ENCODE data around the gene BZW1. TPM values are rescaled to one million over a fixed set of nuclear protein-coding genes. Genes with fewer than 3 reads are reported as not detected.

BZW1 gene
- total RNA-seq, result 100 to 1,000 TPM; 244 to 395 TPM

GRCh38 chr2:200811333-200812121 is at the start of gene BZW1:
Gene BZW1, plus strand, starts transcription at chr2:200811910. Its CDS starts 1,308 bp downstream, at chr2:200813218.

GRCh38 chr2:200864176-200865034 is 52.7 kb downstream of the BZW1 start, which contains the start of gene CLK1:
Gene CLK1, minus strand, starts transcription at chr2:200864658. Its CDS starts 2,796 bp downstream, at chr2:200861862.

Small RNAs within 50 kb of the gene (small RNA-seq; reads per million reads assigned to genes)
- gene RF00019, result 0 reads per million in 2 donors
- gene RNA5SP115, result 0 reads per million in 2 donors
- gene RNU1-133P, result 0.12 to 3.0 reads per million in 2 donors
- 0 reads per million in 2 donors for gene RNU6-31P

Other genes with a start within 250 kb of the BZW1 start
- gene AOX1, start 225.9 kb upstream of the BZW1 start, total RNA-seq, result 1 to 10 TPM; 1.7 to 3.4 TPM
- gene CLK1, start 52.7 kb downstream of the BZW1 start, total RNA-seq, result 10 to 100 TPM; 39.6 to 39.9 TPM
- 10 to 100 TPM; 32.3 to 34.0 TPM for gene PPIL3, start 77.2 kb downstream of the BZW1 start, total RNA-seq
- gene NIF3L1, start 77.5 kb downstream of the BZW1 start, total RNA-seq, result 10 to 100 TPM; 30.3 to 48.6 TPM
- 10 to 100 TPM in 1 of 2 donors, 1 to 10 TPM in 1; 8.3 to 15.0 TPM for gene ORC2, start 151.8 kb downstream of the BZW1 start, total RNA-seq